Renal cortical epithelial cell (primary cell): ENCODE results near the gene UMODL1. TPM values are rescaled to one million over a fixed set of nuclear protein-coding genes. Genes with fewer than 3 reads are reported as not detected.
"Not testable (repeated sequence)": the region's sequence is repeated elsewhere in the genome, so short reads cannot be mapped to it uniquely, and the experiment has no call there.

ENCODE experiments used
- DNase-seq: peaks from one replicate; pipeline ENCODE4 v3.0.0-alpha.2; 2011; ENCODE audit warnings: low read depth
- total RNA-seq: library from RNA; depleted of rRNA; stranded (reverse); fragments of >200 nt; gene quantifications from 2 replicates; pipeline ENCODE4 v1.2.3, GENCODE V29; 2014

Gene UMODL1
- total RNA-seq, 1 donor from 2014 or later = not detected

GRCh38 chr21:42059141-42059540, 12.0 kb upstream of the UMODL1 start:
- DNase-seq = no peak

GRCh38 chr21:42059721-42060120, 11.4 kb upstream of the UMODL1 start:
- DNase-seq = no peak

DNA sequence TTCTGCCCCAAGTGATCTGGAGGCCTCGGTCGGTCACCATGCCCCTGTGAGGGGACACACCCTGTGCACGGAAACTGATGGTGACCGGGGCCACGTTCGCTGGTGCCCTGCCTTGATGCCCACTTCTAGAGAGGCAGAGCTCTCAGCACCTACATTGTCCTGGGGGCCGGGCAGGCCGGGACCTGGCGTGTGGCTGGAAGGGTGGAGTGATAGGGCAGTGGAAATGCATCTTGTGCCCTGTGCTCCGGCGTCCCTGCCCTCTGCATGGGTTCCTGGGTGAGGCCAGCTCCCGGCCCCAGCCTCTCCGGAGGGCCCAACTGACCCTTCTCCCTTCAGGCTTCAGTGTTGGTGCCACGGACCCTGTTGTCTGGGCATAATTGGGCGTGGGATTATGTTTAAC, 11.0 kb upstream of the UMODL1 start:
- no peak for DNase-seq

GRCh38 chr21:42061195-42061985, 9.7 kb upstream of the UMODL1 start:
- DNase-seq = no peak

GRCh38 chr21:42061986-42062235, 9.2 kb upstream of the UMODL1 start:
- DNase-seq = no peak

DNA sequence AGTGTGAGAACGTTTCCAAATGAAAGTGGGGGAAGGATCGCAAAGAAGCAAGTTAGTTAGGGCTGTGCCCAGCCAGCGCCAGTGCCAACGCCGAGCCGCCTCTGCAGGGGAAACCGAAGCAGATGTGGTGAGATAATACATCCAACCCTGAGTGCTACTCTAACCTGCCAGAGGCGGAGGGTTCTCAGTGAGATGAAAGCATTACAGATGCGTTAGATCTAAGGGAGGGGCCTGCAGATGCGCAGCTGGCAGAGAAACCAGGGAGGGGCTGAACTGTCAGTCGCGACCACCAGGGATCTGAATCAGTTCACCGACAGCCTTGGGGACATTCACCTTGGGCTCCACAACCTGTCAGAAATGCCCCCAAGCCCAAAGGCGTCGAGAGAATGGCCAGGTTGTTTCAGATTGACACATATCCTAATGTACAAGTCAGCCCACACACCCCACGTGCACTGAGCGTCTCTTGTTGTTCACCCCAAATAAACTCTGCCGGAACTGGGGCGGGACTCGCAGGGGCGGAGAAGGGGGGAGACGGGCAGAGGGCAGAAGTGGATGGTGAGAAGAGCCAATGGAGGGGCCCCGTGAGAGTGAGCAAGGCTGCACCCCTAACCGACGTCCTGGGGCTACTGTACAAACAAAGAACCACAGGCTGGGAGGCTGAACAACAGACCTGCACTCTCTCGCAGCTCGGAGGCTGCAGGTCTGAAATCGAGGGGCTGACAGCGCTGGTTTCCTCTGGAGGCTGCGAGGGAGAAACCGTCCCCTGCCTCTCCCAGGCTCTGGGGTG, 8.7 kb upstream of the UMODL1 start:
- no peak for DNase-seq

DNA sequence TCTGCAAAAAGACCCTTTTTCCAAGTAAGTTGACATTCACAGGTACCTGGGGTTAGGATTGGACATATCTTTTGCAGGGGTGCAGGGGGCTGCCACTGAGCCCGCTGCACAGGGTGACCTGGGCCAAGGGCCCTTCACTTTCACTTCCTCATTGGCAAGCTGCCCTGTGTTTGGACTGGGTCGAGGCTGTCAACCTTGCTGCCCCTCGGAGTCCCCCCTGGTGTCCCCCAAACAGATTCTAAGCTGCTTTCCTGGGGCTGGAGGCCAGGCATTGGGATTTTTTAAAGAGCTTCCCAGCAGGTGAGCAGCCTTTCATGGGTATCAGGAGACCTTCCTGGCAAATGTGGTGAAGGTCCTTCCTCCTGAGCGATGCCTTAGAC, 7.9 kb upstream of the UMODL1 start:
- no peak for DNase-seq

- DNase-seq = peak; percentile 39
Observed at GRCh38 chr21:42063571-42064521, 7.3 kb upstream of the UMODL1 start.

DNA sequence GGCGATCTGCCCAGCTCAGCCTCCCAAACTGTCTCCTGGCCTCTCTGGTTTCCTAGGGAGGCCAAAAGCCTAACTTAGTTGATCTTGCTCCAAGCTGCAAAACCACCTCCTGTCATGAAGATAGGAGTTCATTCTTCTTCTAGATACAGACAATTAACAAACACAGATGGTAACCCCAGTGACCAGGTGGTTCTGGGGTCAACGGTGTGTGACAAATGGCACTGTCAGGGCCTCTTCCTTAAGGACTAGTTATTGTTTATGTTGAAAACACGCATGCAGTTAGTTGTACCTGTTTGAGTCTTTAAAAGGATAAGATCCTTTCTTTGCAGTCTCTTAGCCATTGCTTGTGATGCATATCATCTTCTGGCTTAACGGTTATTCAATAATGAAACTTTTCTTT, 4.6 kb upstream of the UMODL1 start:
- no peak for DNase-seq

GRCh38 chr21:42067531-42068255, 3.4 kb upstream of the UMODL1 start:
- no peak for DNase-seq

DNA sequence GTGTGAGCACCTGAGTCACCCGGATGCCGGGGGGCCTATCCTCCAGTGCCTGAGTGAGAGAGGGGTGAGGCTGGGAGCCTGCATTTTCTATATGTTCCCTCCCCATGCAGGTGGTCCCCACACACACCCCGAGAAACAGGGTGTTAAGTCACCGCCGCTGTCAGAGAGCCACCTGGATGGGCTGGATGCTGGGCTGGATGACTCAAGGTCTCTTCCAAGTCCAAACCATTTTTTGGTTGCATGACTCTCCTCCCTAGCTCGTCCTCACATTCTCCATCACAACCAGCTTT, 2.9 kb upstream of the UMODL1 start:
- no peak for DNase-seq

GRCh38 chr21:42068592-42068991, 2.5 kb upstream of the UMODL1 start:
- no peak for DNase-seq

DNA sequence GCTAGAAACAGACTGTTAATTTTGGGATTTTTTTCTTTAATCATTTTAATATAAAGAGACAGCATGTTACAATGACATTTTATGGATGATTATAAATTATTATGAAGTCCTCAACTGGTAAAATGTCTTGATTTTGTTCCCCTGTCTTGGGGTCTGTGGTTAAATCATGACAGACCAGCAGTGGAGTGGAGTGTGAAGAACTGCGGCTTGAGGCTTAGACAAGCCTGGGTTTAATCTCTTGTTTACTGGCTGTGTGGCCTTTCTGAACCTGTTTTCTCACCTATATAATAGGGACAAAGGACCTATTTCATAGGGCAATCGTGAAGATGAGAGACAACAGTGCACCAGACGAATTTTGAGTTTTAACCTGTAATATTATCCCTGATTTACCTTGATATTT, 1.8 kb upstream of the UMODL1 start:
- no peak for DNase-seq

- no peak for DNase-seq
Observed at GRCh38 chr21:42069843-42070242, 1.3 kb upstream of the UMODL1 start.

- no peak for DNase-seq
Observed at GRCh38 chr21:42073145-42074099, 2.3 kb downstream of the UMODL1 start.

DNA sequence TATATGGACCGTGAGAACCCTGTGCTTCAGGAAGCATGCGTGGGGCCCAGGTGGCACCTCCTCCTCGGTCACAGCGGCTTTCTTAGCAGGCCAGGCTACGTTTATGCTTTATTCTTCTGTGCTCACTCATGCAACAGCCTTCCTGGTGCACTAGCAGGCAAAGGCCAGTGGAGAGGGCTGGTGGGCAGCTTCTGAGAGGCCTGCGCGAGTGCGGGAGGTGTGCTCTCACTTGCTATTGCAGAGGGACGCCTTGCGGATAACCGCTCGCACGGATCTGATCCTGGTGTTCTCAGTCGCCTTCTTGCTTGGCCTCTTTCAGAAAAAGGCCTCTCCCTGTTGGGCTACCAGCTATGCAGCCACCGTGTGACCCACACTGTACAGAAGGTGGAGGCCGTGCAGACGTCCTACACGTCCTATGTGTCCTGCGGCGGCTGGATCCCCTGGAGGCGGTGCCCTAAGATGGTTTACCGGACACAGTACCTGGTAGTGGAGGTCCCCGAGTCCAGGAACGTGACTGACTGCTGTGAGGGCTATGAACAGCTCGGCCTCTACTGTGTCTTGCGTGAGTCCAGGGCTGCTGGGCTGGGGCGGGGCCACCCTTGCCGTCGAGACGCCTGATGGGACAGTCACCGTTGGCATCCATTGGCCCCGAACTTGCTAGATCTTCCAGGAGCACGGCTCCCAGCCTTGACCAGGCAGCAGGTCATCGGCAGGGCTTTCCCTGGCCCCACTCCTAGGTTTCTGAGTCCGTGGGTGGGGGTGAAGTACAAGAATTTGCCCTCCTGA, 4.8 kb downstream of the UMODL1 start:
- DNase-seq = no peak

- not testable (repeated sequence) for DNase-seq
Observed at GRCh38 chr21:42077685-42078238, 6.6 kb downstream of the UMODL1 start.

DNA sequence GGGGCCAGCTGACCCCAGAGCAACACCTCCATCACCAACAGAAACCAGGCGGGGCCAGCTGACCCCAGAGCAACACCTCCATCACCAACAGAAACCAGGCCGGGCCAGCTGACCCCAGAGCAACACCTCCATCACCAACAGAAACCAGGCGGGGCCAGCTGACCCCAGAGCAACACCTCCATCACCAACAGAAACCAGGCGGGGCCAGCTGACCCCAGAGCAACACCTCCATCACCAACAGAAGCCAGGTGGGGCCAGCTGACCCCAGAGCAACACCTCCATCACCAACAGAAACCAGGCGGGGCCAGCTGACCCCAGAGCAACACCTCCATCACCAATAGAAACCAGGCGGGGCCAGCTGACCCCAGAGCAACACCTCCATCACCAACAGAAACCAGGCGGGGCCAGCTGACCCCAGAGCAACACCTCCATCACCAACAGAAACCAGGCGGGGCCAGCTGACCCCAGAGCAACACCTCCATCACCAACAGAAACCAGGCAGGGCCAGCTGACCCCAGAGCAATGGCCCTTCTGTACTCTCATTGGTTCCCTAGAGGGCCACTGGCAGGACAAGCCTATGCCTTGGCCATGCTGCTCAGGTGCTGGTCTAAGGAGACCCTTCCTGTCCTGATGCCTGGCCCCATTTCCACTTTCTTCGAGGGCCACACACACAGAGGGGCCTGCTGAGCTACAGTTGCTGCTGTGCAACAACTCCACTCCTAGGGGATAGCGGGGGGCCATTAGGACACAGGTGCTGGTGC, 7.3 kb downstream of the UMODL1 start:
- DNase-seq = not testable (repeated sequence)
